ENCODE measurements around the gene ACBD3. TPM values are rescaled to one million over a fixed set of nuclear protein-coding genes. Genes with fewer than 3 reads are reported as not detected.

ACBD3 gene
- total RNA-seq, 1 donor from 2014 or later, result 25.4 TPM

DNA sequence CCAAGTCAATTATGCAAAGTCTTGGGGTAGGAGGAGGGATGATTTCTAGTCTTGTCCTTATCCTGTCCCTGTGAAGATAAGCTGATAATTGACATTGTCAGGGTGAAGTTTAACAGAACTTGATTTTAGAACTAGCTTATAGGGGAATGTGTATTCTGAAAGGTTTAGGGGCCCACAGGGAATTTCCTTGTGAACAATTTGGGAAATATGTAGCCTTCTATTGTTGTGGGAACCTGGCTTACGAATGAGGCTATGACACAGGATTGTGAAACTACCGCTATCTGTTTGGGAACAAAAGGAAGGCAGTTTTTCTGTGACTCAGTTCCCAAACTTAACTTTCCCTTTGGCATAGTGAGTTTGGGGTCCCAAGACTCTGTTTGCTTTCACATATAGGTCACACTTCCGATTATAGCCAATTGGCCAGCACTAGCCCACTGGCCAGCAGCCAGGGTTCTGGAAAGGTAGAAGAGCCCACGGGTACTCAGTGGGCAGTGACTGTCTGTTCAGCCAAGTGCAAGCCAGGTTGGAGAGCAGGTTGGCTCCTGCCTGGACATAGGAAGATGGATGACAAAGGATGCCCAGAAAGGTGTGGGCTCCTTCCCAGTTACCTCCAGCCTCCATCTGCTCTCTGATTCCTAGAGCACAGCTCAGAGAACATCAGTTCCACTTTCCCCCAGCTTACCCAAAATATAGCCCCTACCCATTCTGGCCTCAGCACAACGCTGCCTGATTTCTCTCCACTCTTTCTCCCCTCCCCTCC, 88.5 kb downstream of the ACBD3 start:
- H3K36me3 Mint-ChIP-seq (ENCODE audit: low read depth), result no peaks in the 10 kb centered on the region
- peaks cover 13% of the 10 kb centered on the region for H3K27me3 Mint-ChIP-seq (ENCODE audit: low read depth)
- no peak overlapping the region for H3K4me3 Mint-ChIP-seq (ENCODE audit: low read depth)
- peaks cover 12% of the 10 kb centered on the region for H3K4me1 Mint-ChIP-seq (ENCODE audit: low read depth)
- DNase-seq (ENCODE audit: low spot score), result no peak
- no peak overlapping the region for H3K27ac Mint-ChIP-seq
- intact Hi-C loops (cut with micrococcal nuclease), result no loop called here
- H3K9me3 Mint-ChIP-seq, result no peaks in the 10 kb centered on the region

DNA sequence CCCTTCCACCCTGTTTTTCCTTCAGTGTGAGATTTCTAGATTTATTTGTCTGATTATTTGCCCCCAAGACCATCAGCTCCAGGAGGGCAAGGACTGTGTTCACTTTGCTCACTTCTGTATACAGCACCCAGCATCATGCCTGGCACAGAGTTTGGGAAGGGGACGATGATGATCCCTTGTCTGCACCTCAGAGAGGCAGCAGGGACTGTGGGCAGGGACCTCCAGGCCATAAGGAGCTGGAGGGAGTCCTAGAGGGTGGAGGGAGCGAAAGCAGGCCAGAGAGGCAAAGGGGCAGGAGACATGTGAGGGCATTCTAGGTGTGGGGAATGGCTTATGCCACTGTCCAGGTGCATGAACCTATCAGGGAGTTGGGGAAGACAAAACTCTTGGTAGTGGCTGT, 91.3 kb downstream of the ACBD3 start:
- intact Hi-C loops (cut with micrococcal nuclease), result no loop called here
- DNase-seq (ENCODE audit: low spot score), result no peak

More for the DNA sequence above, 91.3 kb downstream of the ACBD3 start:
- H3K4me3 Mint-ChIP-seq (ENCODE audit: low read depth), result no peak overlapping the region
- H3K36me3 Mint-ChIP-seq (ENCODE audit: low read depth), result no peaks in the 10 kb centered on the region
- H3K27me3 Mint-ChIP-seq (ENCODE audit: low read depth), result peaks cover 15% of the 10 kb centered on the region
- no peaks in the 10 kb centered on the region for H3K9me3 Mint-ChIP-seq
- no peak overlapping the region for H3K27ac Mint-ChIP-seq
- H3K4me1 Mint-ChIP-seq (ENCODE audit: low read depth), result peaks cover 5% of the 10 kb centered on the region

Other genes with a start within 250 kb of the ACBD3 start
- gene LEFTY2, start 245.5 kb downstream of the ACBD3 start, total RNA-seq, result not detected in 2 replicates
- 22.0 and 22.3 TPM in 2 replicates for gene SDE2, start 187.4 kb downstream of the ACBD3 start, total RNA-seq
- gene H3-3A, start 124.0 kb downstream of the ACBD3 start, total RNA-seq, result 437 and 443 TPM in 2 replicates
- 0.39 TPM in 1 of 2 replicates, not detected in the other for gene MIXL1, start 36.9 kb upstream of the ACBD3 start, total RNA-seq
- 9.7 and 12.7 TPM in 2 replicates for gene LIN9, start 122.4 kb upstream of the ACBD3 start, total RNA-seq
- gene PARP1, start 221.4 kb upstream of the ACBD3 start, total RNA-seq, result 194 and 197 TPM in 2 replicates

Data from activated T-helper 2 cell treated with anti-CD3 and anti-CD28 coated beads, Interferon-gamma antibody, Interleukin-2, Interleukin-4, amounts not matched to agents 10 μg/mL and 5 μg/mL and 100 μg/mL, durations not matched to agents 14 hours and 24 hours and 36 hours (primary cell).